ENCODE data around the gene ERGIC3.

The ERGIC3 gene

GRCh38 chr20:35599776-35600120, 57.9 kb downstream of the ERGIC3 start:
- no peak for DNase-seq

GRCh38 chr20:35600176-35600992, 58.5 kb downstream of the ERGIC3 start:
- DNase-seq: no peak

GRCh38 chr20:35600993-35601973, 59.4 kb downstream of the ERGIC3 start:
- peak; percentile 84 for DNase-seq

DNA sequence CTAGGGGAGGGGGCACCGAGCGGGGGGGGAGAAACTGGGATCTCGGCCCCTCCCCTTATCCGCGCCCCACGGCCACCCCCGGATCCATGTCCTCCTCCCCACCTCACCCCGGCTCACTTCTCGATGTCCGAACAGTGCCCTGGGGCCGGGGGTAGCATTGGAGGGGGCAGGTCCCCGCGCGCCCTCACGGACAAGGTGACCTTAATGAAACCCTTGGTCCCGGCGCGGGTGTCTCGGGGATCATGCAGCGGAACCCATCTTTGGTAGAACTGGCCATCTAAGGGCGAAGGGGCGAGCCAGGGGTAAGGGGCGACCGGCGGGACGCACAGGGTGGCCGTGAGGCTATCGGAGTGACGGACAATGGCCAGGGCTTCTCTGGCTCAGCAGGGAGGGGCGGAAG, 60.1 kb downstream of the ERGIC3 start:
- DNase-seq: no peak

DNA sequence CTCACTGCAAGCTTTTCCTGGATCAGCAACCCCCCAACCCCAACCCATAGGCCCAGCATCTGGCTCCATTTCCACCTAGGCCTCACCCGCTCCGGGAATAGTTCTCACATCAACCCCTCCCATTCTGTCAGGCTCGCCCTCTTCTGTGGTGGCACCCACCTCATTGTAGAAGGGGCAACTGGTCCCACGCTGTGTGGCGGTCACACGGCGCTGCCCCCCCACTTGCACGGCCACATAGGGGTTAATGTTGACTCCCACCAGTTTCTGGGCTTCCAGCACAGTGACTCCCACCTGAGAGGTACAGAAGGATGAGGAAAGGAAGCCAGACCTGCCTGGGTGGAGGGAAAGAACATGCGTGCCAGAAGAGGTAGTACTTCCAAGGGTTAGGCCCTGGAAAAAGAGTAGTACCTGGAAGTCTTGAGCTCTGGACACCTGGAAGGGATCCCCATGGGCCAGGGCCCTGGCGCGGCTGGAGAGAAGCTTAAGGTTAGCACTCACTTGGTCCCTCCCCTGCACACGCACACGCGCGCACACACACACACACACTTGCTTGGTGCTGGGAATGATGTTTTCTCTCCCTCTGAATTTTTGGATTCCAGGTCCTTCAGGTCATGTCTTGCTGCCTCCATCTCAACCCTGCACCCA, 61.1 kb downstream of the ERGIC3 start:
- DNase-seq: no peak

DNA sequence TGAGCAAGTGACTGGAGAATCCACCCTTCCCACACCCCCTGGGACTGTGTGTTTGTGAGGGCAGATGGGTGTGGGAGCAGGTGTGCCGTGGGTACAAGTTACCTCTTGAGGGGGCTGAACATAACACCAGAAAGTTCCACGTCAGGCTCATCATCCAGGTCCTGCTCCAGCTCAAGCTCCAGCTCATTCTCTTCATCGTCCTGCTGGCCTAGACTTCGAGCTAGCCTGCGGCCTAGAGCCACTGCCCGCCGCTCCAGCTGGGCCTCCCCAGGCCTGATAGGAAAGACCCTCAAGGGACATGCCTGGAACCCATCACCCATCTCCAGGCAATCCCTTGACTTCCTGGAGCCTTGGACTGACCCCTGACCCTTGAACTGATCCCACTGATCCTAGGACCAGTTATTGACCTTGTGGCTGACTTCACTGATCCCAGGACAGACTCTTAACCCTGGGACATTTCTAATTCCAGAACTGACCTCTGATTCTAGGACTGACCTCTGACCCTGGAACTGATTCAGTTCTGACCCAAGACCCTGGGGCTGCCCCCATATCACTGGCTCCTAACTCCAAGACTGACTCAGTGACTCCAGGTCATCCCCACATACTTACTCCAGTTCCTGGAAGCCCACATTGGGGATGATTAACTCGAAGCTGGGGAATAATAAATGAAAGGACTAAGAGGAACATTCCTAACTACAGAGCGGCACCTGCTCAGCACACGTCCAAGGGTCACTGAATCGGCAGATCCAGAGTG, 62.0 kb downstream of the ERGIC3 start:
- no peak for DNase-seq

- DNase-seq: peak; percentile 25
These were observed 62.5 kb downstream of the ERGIC3 start for GRCh38 chr20:35604449-35604747.

- DNase-seq: no peak
These were observed 64.2 kb downstream of the ERGIC3 start for GRCh38 chr20:35606127-35606526.
